ENCODE data around the gene ANXA5. TPM values are rescaled to one million over a fixed set of nuclear protein-coding genes. Genes with fewer than 3 reads are reported as not detected.

ANXA5 gene
- total and polyA plus RNA-seq, 5 donors: 145 to 218 (median 168) TPM

DNA sequence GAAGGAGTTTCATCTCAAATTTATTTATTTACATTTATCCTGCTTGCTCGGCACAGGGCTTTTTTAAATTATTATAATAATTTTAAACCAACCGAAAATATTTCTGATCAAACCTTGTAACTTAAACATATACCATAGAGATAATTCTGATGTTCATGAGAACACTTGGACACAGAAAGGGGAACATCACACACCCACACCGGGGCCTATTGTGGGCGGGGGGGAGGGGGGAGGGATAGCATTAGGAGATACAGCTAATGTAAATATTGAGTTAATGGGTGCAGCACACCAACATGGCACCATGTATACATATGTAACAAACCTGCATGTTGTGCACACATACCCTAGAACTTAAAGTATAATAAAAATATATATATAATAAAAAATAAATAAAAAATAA lies 2.9 kb downstream of the ANXA5 start:
- Histone ChIP-seq H3K4me3 (ENCODE audit: low read length) (no peak overlapping the region), H3K27me3 (ENCODE audit: control insufficient read depth, insufficient read depth) (no peaks in the 10 kb centered on the region), H3K4me1 (ENCODE audit: control insufficient read depth, insufficient read depth, low read length) (peaks cover 19% of the 10 kb centered on the region), H3K9me3 (ENCODE audit: control insufficient read depth, low read length) (no peaks in the 10 kb centered on the region), H3K27ac (ENCODE audit: low read length) (no peak overlapping the region)
- ATAC-seq (no peak), DNase-seq (no peak)
- 68% methylated on average over 4 of the region's 4 CpGs for WGBS
- intact Hi-C loops (cut with DNase I): no loop called here

DNA sequence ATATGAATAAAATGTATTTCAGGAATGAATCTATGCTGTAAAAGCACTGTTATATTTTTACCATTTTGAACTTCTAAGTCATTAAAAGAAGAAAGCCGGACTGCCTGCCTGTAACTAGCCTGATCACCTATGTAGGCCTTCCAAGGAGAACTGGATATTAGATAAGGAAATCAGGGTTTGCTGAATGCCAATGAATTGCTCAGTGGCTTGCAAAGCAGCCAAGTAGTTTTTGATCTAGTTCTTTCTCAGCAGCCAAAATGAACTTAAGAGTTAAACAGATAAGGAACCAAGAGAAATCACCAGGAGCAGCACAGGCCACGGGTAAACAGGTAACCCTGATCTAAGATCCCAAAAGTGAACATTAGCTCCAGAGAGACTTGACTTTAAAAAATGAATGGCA lies 3.3 kb downstream of the ANXA5 start:
- Histone ChIP-seq H3K27me3 (ENCODE audit: control insufficient read depth, insufficient read depth) (no peaks in the 10 kb centered on the region), H3K27ac (ENCODE audit: low read length) (no peak overlapping the region), H3K4me3 (ENCODE audit: low read length) (no peak overlapping the region), H3K9me3 (ENCODE audit: control insufficient read depth, low read length) (no peaks in the 10 kb centered on the region), H3K4me1 (ENCODE audit: control insufficient read depth, insufficient read depth, low read length) (peaks cover 21% of the 10 kb centered on the region)
- intact Hi-C loops (cut with DNase I): no loop called here
- no peak for DNase-seq
- WGBS: 59% methylated on average over 2 of the region's 2 CpGs
- ATAC-seq: no peak

DNA sequence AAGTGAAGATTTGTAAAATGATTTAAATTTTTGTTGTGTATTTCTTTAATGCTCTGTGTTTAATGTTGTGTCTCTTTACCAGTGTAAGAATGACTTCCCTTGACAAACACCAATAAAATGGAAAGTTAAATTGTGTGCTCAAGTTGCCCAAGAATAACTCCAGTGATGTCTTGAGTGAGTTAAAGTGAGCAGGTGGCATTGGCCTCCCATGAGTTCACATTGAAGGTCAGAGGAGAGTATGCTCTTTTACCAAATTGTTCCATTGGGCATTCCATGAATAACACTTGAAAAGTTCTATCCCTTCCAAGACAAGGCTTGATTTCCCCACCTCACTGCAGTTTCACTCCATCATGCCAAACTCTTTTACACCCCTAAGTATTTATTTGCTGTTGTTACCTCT lies 4.5 kb downstream of the ANXA5 start:
- no peak overlapping the region for H3K4me3 ChIP-seq (ENCODE audit: low read length)
- no peak overlapping the region for H3K27ac ChIP-seq (ENCODE audit: low read length)
- intact Hi-C loops (cut with DNase I): no loop called here
- H3K9me3 ChIP-seq (ENCODE audit: control insufficient read depth, low read length): no peaks in the 10 kb centered on the region
- peaks cover 18% of the 10 kb centered on the region for H3K4me1 ChIP-seq (ENCODE audit: control insufficient read depth, insufficient read depth, low read length)
- no peak for DNase-seq
- ATAC-seq: no peak
- H3K27me3 ChIP-seq (ENCODE audit: control insufficient read depth, insufficient read depth): no peaks in the 10 kb centered on the region

DNA sequence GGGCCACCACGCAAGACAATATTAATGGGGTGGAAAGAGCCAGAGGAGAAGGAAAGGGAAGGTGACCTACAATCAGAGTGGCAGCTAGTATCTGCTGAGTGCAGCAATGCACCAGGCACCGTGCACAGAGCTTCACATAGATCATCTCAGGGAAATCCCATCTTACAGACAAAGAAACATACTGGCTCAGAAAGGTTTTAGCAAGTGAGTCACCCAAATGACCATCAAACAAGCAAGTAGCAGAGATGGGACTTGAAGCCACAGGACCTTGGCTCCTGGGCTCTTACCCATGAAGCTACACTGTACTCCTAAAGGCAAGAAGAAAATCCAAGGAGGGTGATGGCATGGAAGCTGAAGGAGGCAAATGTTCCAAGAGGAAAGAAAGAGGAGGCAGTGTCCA lies 6.8 kb downstream of the ANXA5 start:
- no peak overlapping the region for H3K27ac ChIP-seq (ENCODE audit: low read length)
- H3K4me3 ChIP-seq (ENCODE audit: low read length): no peak overlapping the region
- intact Hi-C loops (cut with DNase I): no loop called here
- no peak for ATAC-seq
- H3K9me3 ChIP-seq (ENCODE audit: control insufficient read depth, low read length): no peaks in the 10 kb centered on the region
- peaks cover 18% of the 10 kb centered on the region for H3K4me1 ChIP-seq (ENCODE audit: control insufficient read depth, insufficient read depth, low read length)
- DNase-seq: no peak
- WGBS: 86% methylated on average over 2 of the region's 2 CpGs
- no peaks in the 10 kb centered on the region for H3K27me3 ChIP-seq (ENCODE audit: control insufficient read depth, insufficient read depth)

DNA sequence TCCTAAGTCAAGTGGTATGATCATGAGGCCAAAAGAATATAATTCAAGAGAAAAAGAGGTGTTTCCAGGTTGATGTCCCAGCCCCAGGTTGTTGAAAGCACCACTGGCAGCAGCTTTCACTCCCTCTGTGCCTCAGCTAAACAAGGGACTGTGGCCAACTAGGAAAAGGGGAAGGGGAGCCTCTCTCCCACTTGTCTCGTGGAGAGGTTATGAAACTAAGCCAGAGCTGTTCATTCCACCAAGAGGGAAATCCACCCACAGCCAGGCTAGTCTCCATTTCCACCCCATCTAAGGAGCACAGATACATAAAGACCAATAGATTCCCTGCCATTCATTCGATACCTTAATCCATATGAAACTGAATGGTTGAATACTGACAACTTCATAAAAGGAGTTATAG lies 8.1 kb downstream of the ANXA5 start:
- Histone ChIP-seq H3K27me3 (ENCODE audit: control insufficient read depth, insufficient read depth) (no peaks in the 10 kb centered on the region), H3K9me3 (ENCODE audit: control insufficient read depth, low read length) (no peaks in the 10 kb centered on the region), H3K4me1 (ENCODE audit: control insufficient read depth, insufficient read depth, low read length) (peaks cover 18% of the 10 kb centered on the region), H3K27ac (ENCODE audit: low read length) (no peak overlapping the region), H3K4me3 (ENCODE audit: low read length) (no peak overlapping the region)
- DNase-seq (no peak), ATAC-seq (no peak)
- intact Hi-C loops (cut with DNase I): no loop called here
- WGBS: 63% methylated on average over 2 of the region's 2 CpGs

DNA sequence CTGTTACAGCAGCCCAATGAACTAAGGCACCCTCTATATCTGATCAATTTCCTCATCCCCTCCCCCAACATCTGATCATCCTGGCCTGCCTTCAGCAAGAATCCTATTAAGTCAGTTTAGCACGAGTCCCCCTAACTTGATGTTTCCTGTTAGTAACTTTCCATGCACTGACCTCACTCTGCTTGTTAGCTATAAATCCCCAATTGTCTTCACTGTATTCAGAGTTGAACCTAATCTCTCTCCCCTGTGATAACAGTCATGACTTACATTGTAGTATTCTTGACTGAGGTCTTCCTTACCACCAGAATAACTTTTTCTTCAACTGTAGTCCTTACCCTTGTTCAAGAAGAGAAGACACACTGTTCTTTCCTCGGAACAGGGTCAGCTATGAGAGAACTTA lies 8.5 kb downstream of the ANXA5 start:
- WGBS: 64% methylated on average over 2 of the region's 2 CpGs
- no peak overlapping the region for H3K27ac ChIP-seq (ENCODE audit: low read length)
- no peaks in the 10 kb centered on the region for H3K9me3 ChIP-seq (ENCODE audit: control insufficient read depth, low read length)
- no peak overlapping the region for H3K4me3 ChIP-seq (ENCODE audit: low read length)
- intact Hi-C loops (cut with DNase I): no loop called here
- DNase-seq: no peak
- ATAC-seq: no peak
- H3K4me1 ChIP-seq (ENCODE audit: control insufficient read depth, insufficient read depth, low read length): peaks cover 18% of the 10 kb centered on the region
- H3K27me3 ChIP-seq (ENCODE audit: control insufficient read depth, insufficient read depth): no peaks in the 10 kb centered on the region

DNA sequence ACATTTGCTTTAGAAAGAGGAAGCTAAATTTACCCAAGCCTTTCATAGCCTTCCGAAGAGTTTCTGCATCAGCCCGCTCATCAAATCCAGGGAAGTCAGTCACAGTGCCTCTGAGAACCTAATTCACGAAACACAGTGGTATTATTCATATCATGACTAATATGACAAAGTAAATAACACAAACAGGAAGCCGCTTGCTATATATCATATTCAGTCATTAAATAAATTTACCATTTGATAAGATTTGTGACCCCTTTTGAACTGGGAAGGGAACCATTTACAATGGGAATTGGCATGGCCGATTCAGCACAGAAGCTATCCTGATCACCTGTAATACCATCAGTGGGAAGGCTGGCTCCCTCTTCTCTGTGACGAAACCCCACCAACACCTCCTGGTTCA lies 10.5 kb downstream of the ANXA5 start:
- H3K4me1 ChIP-seq (ENCODE audit: control insufficient read depth, insufficient read depth, low read length): peaks cover 15% of the 10 kb centered on the region

DNA sequence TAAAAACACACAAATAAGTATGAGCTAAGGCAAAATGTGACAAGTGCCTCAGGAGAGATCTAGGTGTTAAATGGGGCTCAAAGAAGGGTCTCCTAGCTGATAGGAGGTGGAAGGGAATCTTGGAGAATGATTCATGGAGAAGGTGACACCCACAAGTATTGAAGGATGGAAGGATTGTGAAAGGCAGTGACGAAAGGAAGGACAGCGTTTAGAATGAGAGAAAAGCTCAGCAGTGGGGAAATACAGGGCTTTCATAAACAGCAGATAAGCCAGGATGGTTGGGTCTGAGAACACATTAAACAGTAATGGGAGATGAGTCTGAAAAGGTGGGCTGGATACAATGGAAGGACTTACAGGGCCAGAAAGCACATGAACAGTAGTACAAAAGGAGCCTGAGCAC lies 11.5 kb downstream of the ANXA5 start:
- H3K9me3 ChIP-seq (ENCODE audit: control insufficient read depth, low read length): no peaks in the 10 kb centered on the region
- no peak for DNase-seq
- H3K27me3 ChIP-seq (ENCODE audit: control insufficient read depth, insufficient read depth): no peaks in the 10 kb centered on the region
- peaks cover 11% of the 10 kb centered on the region for H3K4me1 ChIP-seq (ENCODE audit: control insufficient read depth, insufficient read depth, low read length)
- H3K27ac ChIP-seq (ENCODE audit: low read length): no peak overlapping the region
- intact Hi-C loops (cut with DNase I): no loop called here
- no peak overlapping the region for H3K4me3 ChIP-seq (ENCODE audit: low read length)
- ATAC-seq: no peak
- 88% methylated on average over 2 of the region's 2 CpGs for WGBS

More for the DNA sequence above, 10.5 kb downstream of the ANXA5 start:
- H3K4me3 ChIP-seq (ENCODE audit: low read length): no peak overlapping the region
- ATAC-seq (no peak), DNase-seq (no peak)
- intact Hi-C loops (cut with DNase I): no loop called here
- no peak overlapping the region for H3K27ac ChIP-seq (ENCODE audit: low read length)
- no peaks in the 10 kb centered on the region for H3K9me3 ChIP-seq (ENCODE audit: control insufficient read depth, low read length)
- 92% methylated on average over 6 of the region's 6 CpGs for WGBS
- no peaks in the 10 kb centered on the region for H3K27me3 ChIP-seq (ENCODE audit: control insufficient read depth, insufficient read depth)

DNA sequence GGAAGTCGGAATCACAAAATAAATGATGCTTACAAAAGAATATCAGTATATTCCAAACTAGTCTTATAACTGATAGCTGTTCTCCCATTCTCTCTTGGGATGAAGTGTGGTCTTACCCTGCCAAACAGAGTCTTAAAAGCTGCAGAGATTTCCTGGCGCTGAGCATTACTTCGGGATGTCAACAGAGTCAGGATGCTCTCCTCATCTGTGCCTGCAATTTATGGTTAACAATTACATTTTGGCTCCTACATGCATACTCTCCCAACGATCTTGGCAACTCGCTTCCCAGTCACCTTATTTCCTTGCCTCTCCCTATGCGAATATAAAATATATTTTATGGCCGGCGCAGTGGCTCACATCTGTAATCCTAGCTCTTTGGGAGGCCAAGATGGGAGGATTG lies 12.2 kb downstream of the ANXA5 start:
- 69% methylated on average over 8 of the region's 8 CpGs for WGBS
- no peak for ATAC-seq
- no peaks in the 10 kb centered on the region for H3K27me3 ChIP-seq (ENCODE audit: control insufficient read depth, insufficient read depth)
- H3K4me3 ChIP-seq (ENCODE audit: low read length): no peak overlapping the region
- no peak overlapping the region for H3K27ac ChIP-seq (ENCODE audit: low read length)
- H3K9me3 ChIP-seq (ENCODE audit: control insufficient read depth, low read length): no peaks in the 10 kb centered on the region
- peaks cover 4% of the 10 kb centered on the region for H3K4me1 ChIP-seq (ENCODE audit: control insufficient read depth, insufficient read depth, low read length)
- intact Hi-C loops (cut with DNase I): no loop called here
- no peak for DNase-seq

DNA sequence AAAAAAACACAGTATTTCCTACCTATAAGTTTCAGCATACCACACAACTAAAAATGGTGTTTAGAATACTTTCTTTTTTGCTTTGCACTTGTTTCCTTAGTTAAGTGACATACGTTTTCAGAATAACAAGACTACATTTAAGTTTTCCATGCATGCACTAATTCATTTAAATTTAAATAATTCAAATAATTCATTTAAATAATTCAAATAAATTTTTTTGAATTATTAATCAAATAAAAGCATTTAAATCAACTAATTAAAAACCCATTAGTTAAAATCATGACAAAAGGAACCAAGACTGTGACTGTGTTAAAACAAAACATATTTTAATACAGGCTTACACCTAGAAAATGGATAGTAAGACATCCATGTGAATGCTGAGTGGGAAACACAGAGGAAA lies 12.8 kb downstream of the ANXA5 start:
- H3K27me3 ChIP-seq (ENCODE audit: control insufficient read depth, insufficient read depth): no peaks in the 10 kb centered on the region
- ATAC-seq (no peak), DNase-seq (no peak)
- 88% methylated on average over 1 of the region's 1 CpG for WGBS
- H3K4me3 ChIP-seq (ENCODE audit: low read length): no peak overlapping the region
- peaks cover 3% of the 10 kb centered on the region for H3K4me1 ChIP-seq (ENCODE audit: control insufficient read depth, insufficient read depth, low read length)
- H3K9me3 ChIP-seq (ENCODE audit: control insufficient read depth, low read length): no peaks in the 10 kb centered on the region
- no peak overlapping the region for H3K27ac ChIP-seq (ENCODE audit: low read length)
- intact Hi-C loops (cut with DNase I): no loop called here

DNA sequence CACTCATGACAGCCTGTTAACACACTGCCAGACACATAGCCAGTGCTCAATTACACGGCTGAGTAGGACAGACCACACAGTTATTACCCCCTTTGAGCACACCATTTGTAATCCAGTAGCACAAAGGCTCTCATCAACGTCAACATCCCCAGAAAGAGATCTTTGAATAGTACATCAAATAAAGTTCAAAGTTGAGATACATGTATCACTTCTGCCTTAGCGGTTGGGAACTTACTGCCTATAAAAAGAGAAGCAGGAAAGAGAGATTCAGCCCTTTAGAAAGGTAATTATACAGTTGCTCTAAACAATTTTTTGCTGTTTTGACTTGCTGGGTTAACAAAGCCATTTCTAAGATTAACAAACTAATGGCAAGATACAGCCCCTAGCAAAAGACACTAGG lies 16.2 kb downstream of the ANXA5 start:
- 87% methylated on average over 3 of the region's 3 CpGs for WGBS
- intact Hi-C loops (cut with DNase I): no loop called here

DNA sequence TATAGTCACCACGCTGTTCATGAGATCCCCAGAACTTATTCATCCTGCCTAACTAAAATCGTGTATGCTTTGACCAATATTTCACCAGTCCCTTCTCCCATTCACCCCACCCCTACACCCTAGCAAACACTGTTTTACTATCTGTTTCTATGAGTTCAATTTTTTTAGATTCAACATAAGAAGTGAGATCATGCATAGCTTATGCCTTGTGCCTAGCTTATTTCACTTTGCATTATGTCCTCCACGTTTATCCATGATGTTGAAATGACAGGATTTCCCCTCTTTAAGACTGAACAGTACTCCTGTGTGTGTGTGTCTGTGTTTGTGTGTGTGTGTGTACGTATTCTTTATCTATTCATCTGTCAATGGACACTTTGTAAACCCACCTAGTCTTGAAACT lies 16.8 kb downstream of the ANXA5 start:
- DNase-seq (no peak), ATAC-seq (no peak)
- H3K9me3 ChIP-seq (ENCODE audit: control insufficient read depth, low read length): no peaks in the 10 kb centered on the region
- no peak overlapping the region for H3K4me3 ChIP-seq (ENCODE audit: low read length)
- H3K4me1 ChIP-seq (ENCODE audit: control insufficient read depth, insufficient read depth, low read length): no peaks in the 10 kb centered on the region
- H3K27ac ChIP-seq (ENCODE audit: low read length): no peak overlapping the region
- intact Hi-C loops (cut with DNase I): no loop called here
- H3K27me3 ChIP-seq (ENCODE audit: control insufficient read depth, insufficient read depth): no peaks in the 10 kb centered on the region
- WGBS: 82% methylated on average over 4 of the region's 4 CpGs

More for the DNA sequence above, 16.2 kb downstream of the ANXA5 start:
- H3K27ac ChIP-seq (ENCODE audit: low read length): no peak overlapping the region
- ATAC-seq (no peak), DNase-seq (no peak)
- no peaks in the 10 kb centered on the region for H3K9me3 ChIP-seq (ENCODE audit: control insufficient read depth, low read length)
- no peak overlapping the region for H3K4me3 ChIP-seq (ENCODE audit: low read length)
- no peaks in the 10 kb centered on the region for H3K4me1 ChIP-seq (ENCODE audit: control insufficient read depth, insufficient read depth, low read length)
- no peaks in the 10 kb centered on the region for H3K27me3 ChIP-seq (ENCODE audit: control insufficient read depth, insufficient read depth)
